ENCODE measurements around the gene DUSP1.

Gene DUSP1

GRCh38 chr5:172782169-172783039 is 11.4 kb upstream of the DUSP1 start:
- no peak for TF ChIP-seq CTCF (IDR thresholded peaks at IDR 0.05; ENCODE audit: extremely low read depth, missing control alignments)
- DNase-seq (ENCODE audit: low spot score) = no peak

DNA sequence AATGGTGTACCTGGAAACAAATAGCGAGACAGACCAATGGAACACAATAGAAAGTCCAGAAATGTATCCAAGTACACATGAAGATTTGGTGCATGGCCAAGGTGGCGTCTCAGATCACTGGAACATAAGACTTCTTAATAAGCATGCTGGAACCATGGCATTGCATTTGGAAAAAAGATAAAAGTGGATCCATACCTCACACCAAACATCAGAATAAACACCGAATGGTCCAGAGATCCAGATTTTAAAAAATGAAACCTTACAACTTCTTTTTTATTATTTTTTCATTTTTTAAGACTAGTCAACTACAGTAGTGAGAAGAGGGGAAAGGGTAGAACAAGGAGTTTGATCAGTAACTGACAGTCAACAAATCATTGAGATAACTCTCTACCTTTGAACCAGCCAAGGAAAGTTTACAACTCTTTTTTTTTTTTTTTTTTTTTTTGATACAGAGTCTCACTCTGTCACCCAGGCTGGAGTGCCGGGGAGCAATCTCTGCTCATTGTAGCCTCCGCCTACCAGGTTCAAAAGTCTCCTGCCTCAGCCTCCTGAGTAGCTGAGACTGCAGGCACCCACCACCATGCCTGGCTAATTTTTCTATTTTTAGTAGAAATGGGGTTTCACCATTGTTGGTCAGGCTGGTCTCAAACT is 8.8 kb upstream of the DUSP1 start:
- TF ChIP-seq CTCF (IDR thresholded peaks at IDR 0.05; ENCODE audit: extremely low read depth, missing control alignments) = no peak
- DNase-seq (ENCODE audit: low spot score) = no peak

DNA sequence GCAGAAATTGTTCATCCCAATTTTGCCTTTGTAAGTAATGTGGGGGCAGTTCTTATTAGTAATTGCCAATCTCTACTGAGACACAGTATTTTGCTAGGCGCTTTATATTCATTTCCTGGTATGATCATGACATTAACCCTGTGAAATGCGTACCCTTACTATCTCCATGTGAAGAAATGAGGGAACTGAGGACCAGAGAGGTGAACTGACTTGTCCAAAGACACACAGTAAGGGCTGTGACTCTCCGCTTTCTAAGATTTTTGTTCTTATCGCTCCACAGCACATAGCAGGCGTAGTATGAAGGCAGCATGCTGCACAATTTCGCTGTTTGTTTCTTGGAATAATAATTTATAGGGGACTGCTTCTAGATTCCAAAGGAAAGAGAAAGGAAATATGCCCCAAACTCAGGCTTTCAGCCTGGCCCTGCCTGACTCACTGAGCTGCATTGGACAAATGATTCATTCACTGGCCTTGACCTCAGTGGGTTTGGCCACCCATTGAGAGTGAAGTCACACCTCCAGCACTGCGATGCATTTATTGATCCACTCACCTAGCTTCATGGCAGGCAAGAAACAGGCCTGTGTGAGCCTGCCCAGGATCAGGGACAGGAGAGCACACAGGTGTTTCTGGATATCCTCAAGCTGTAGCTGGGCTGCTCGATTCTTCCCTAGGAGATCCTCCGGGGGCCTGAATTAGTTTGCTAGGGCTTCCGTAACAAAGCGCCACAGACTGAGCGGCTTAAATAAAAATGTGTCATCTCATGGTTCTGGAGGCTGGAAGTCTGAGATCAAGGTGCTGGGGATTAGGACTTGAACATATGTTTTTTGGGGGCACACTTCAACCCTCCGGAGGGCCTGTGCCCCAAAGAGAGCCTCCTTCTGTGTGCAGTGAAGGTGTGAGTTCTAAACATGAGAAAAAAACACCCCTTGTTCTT is 7.2 kb upstream of the DUSP1 start:
- DNase-seq (ENCODE audit: low spot score) = no peak
- no peak for TF ChIP-seq CTCF (IDR thresholded peaks at IDR 0.05; ENCODE audit: extremely low read depth, missing control alignments)

GRCh38 chr5:172776235-172776594 is 5.2 kb upstream of the DUSP1 start:
- TF ChIP-seq CTCF (IDR thresholded peaks at IDR 0.05; ENCODE audit: extremely low read depth, missing control alignments) = no peak
- DNase-seq (ENCODE audit: low spot score) = no peak

DNA sequence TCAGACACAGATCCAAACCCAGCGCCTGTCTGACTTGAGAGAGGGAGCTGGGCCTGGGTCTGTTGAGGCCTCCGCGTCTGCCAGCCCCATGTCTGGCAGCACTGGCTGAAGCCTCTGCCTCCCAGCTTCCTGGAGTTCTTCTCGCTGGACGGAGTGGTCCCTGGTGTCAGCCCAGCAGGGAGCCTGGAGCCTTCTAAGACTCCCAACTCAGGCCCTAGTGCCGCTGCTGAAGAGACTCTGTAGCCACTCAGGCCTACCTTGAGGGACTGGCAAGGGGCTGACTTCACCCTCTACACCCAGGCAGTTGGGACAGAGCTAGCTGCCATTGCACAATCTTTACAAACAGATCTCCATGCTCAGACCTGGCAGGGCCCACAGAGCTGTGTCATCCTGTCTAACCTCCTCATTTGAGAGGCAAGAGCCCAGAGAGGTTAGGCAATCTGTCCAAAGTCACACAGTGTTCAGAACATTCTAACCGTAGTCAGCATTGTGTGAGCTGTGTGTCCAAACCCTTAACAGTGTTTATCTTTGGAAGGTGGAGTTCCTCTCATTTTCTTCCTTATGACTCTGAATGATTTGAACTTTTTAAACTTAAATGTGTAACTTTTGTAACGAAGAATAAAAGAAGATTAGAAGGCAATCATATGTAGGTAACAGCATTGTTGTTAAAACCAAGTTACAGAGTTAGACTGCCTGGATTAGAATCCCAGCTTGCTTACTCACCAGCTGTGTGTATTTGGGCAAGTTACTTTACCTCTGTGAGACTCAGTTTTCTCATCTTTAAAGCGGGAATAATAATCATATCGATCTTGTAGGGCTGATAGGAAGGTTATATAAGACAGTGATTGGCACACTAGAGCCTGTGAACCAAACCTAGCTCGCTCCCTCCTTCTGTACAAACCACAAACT is 4.6 kb upstream of the DUSP1 start:
- no peak for DNase-seq (ENCODE audit: low spot score)
- TF ChIP-seq CTCF (IDR thresholded peaks at IDR 0.05; ENCODE audit: extremely low read depth, missing control alignments) = no peak

GRCh38 chr5:172774561-172775315 is 3.7 kb upstream of the DUSP1 start:
- DNase-seq (ENCODE audit: low spot score) = no peak
- no peak for TF ChIP-seq CTCF (IDR thresholded peaks at IDR 0.05; ENCODE audit: extremely low read depth, missing control alignments)
